HEK293 (cell line): ENCODE results near the gene WWOX.

Experiments
- CTCF ChIA-PET: fragments of 350-600 bp; formaldehyde crosslinking; extraction: SDS; loops from one replicate; lab custom pipeline; 2021; ENCODE audit warnings: antibody characterized with exemption; lab: Yijun Ruan, JAX
- POLR2A ChIA-PET: fragments of 300-600 bp; formaldehyde crosslinking; extraction: SDS; loops from one replicate; lab custom pipeline; 2020; ENCODE audit warnings: antibody characterized with exemption, inconsistent platforms; lab: Yijun Ruan, JAX
- H3K27ac ChIP-seq: fragments of 200-500 bp; sonication (Bioruptor generic); 2 replicates; pipeline ENCODE4 v1.5.1; 2014; ENCODE audit warnings: low read depth, low read length, control low read depth, inconsistent platforms; ENCODE audit errors: extremely low read depth
- H3K36me3 ChIP-seq, 2 experiments: fragments of 200-500 bp in 1 of 2; sonication (Bioruptor generic) in 1 of 2; 1 replicate in 1 of 2; 2 replicates in 1 of 2; pipeline ENCODE4 v1.5.1; 2014 to 2017; ENCODE audit warnings: inconsistent platforms in 2 of 2, low read length in 2 of 2; ENCODE audit not compliant: control insufficient read depth in 2 of 2, insufficient read depth in 1 of 2
- H3K4me1 ChIP-seq: fragments of 200-500 bp; sonication (Bioruptor generic); 2 replicates; pipeline ENCODE4 v1.5.1; 2014; ENCODE audit warnings: mild to moderate bottlenecking, low read length, inconsistent platforms; ENCODE audit not compliant: control insufficient read depth, insufficient read depth
- H3K4me3 ChIP-seq: 2 replicates; pipeline ENCODE4 v1.5.1; 2011; ENCODE audit warnings: low read depth, mild to moderate bottlenecking, control low read depth, low read length, moderate library complexity
- H3K9me3 ChIP-seq: fragments of 200-500 bp; sonication (Bioruptor generic); 2 replicates; pipeline ENCODE4 v1.5.1; 2014; ENCODE audit warnings: low read depth, low read length, inconsistent platforms; ENCODE audit not compliant: control insufficient read depth, insufficient read depth
- EGR2 ChIP-seq: fragments of 450-650 bp; formaldehyde crosslinking; IDR thresholded peaks from 2 replicates; pipeline ENCODE4 v1.5.1; 2016; ENCODE audit warnings: low read depth, missing biosample characterization, missing genetic modification characterization
- FEZF1 ChIP-seq: fragments of 450-650 bp; formaldehyde crosslinking; IDR thresholded peaks from 2 replicates; pipeline ENCODE4 v1.5.1; 2016; ENCODE audit warnings: missing biosample characterization, missing genetic modification characterization
- GLIS1 ChIP-seq: fragments of 450-650 bp; formaldehyde crosslinking; IDR thresholded peaks from 2 replicates; pipeline ENCODE4 v1.5.1; 2016; ENCODE audit warnings: missing biosample characterization, missing genetic modification characterization
- IKZF3 ChIP-seq: fragments of 450-650 bp; IDR thresholded peaks from 2 replicates; pipeline ENCODE4 v1.5.0; 2018; ENCODE audit warnings: missing biosample characterization, mild to moderate bottlenecking, missing genetic modification characterization, moderate library complexity
- KLF1 ChIP-seq: fragments of 450-650 bp; formaldehyde crosslinking; IDR thresholded peaks from 2 replicates; pipeline ENCODE4 v1.5.1; 2016; ENCODE audit warnings: missing biosample characterization, missing genetic modification characterization
- KLF9 ChIP-seq: fragments of 450-650 bp; formaldehyde crosslinking; IDR thresholded peaks from 2 replicates; pipeline ENCODE4 v1.5.1; 2016; ENCODE audit warnings: missing biosample characterization, missing genetic modification characterization, low read depth
- MZF1 ChIP-seq: fragments of 450-650 bp; formaldehyde crosslinking; IDR thresholded peaks from 2 replicates; pipeline ENCODE4 v1.5.1; 2017; ENCODE audit warnings: missing biosample characterization, missing genetic modification characterization, borderline replicate concordance
- PRDM1 ChIP-seq: fragments of 450-650 bp; formaldehyde crosslinking; IDR thresholded peaks from 2 replicates; pipeline ENCODE4; 2016; ENCODE audit warnings: missing biosample characterization, missing genetic modification characterization
- SCRT1 ChIP-seq: fragments of 450-650 bp; formaldehyde crosslinking; IDR thresholded peaks from 2 replicates; pipeline ENCODE4 v1.5.1; 2016; ENCODE audit warnings: missing biosample characterization, missing genetic modification characterization, borderline replicate concordance
- SCRT2 ChIP-seq: fragments of 450-650 bp; formaldehyde crosslinking; IDR thresholded peaks from 2 replicates; pipeline ENCODE4 v1.5.1; 2016; ENCODE audit warnings: missing biosample characterization, missing genetic modification characterization
- SP7 ChIP-seq: fragments of 450-650 bp; formaldehyde crosslinking; IDR thresholded peaks from 2 replicates; pipeline ENCODE4 v1.5.1; 2016; ENCODE audit warnings: missing biosample characterization, missing genetic modification characterization
- WT1 ChIP-seq: fragments of 450-650 bp; formaldehyde crosslinking; IDR thresholded peaks from 2 replicates; pipeline ENCODE4 v1.5.1; 2016; ENCODE audit warnings: missing biosample characterization, missing genetic modification characterization
- ZFP69B ChIP-seq: fragments of 450-650 bp; formaldehyde crosslinking; IDR thresholded peaks from 2 replicates; pipeline ENCODE4 v1.5.1; 2016; ENCODE audit warnings: missing biosample characterization, missing genetic modification characterization
- ZIC2 ChIP-seq: fragments of 450-650 bp; formaldehyde crosslinking; IDR thresholded peaks from 2 replicates; pipeline ENCODE4 v1.5.1; 2016; ENCODE audit warnings: missing biosample characterization, missing genetic modification characterization
- ZNF121 ChIP-seq: fragments of 450-650 bp; formaldehyde crosslinking; IDR thresholded peaks from 2 replicates; pipeline ENCODE4 v1.5.1; 2016; ENCODE audit warnings: missing biosample characterization, missing genetic modification characterization
- ZNF140 ChIP-seq: fragments of 450-650 bp; formaldehyde crosslinking; IDR thresholded peaks from 2 replicates; pipeline ENCODE4 v1.5.1; 2016; ENCODE audit warnings: missing biosample characterization, missing genetic modification characterization
- ZNF202 ChIP-seq: fragments of 450-650 bp; formaldehyde crosslinking; IDR thresholded peaks from 2 replicates; pipeline ENCODE4 v1.5.1; 2016; ENCODE audit warnings: missing biosample characterization, missing genetic modification characterization, borderline replicate concordance
- ZNF214 ChIP-seq: fragments of 450-650 bp; formaldehyde crosslinking; IDR thresholded peaks from 2 replicates; pipeline ENCODE4 v1.5.1; 2017; ENCODE audit warnings: missing biosample characterization, mild to moderate bottlenecking, missing genetic modification characterization, borderline replicate concordance
- ZNF341 ChIP-seq: fragments of 450-650 bp; formaldehyde crosslinking; IDR thresholded peaks from 2 replicates; pipeline ENCODE4; 2016; ENCODE audit warnings: low read depth, missing biosample characterization, missing genetic modification characterization
- ZNF548 ChIP-seq: fragments of 450-650 bp; formaldehyde crosslinking; IDR thresholded peaks from 2 replicates; pipeline ENCODE4 v1.5.1; 2016; ENCODE audit warnings: missing biosample characterization, missing genetic modification characterization
- ZNF555 ChIP-seq: fragments of 450-650 bp; formaldehyde crosslinking; conservative IDR thresholded peaks from 2 replicates; pipeline ENCODE4 v1.5.1; 2017; ENCODE audit warnings: missing biosample characterization, mild to moderate bottlenecking, missing genetic modification characterization, inconsistent platforms
- ZNF561 ChIP-seq: fragments of 450-650 bp; IDR thresholded peaks from 2 replicates; pipeline ENCODE4 v1.5.1; 2018; ENCODE audit warnings: missing biosample characterization, missing genetic modification characterization, borderline replicate concordance
- ZNF658 ChIP-seq: fragments of 450-650 bp; formaldehyde crosslinking; IDR thresholded peaks from 2 replicates; pipeline ENCODE4; 2016; ENCODE audit warnings: missing biosample characterization, missing genetic modification characterization
- ZNF660 ChIP-seq: fragments of 450-650 bp; IDR thresholded peaks from 2 replicates; pipeline ENCODE4 v1.5.1; 2018; ENCODE audit warnings: missing biosample characterization, mild to moderate bottlenecking, missing genetic modification characterization
- ZNF768 ChIP-seq: fragments of 450-650 bp; formaldehyde crosslinking; IDR thresholded peaks from 2 replicates; pipeline ENCODE4 v1.5.1; 2018; ENCODE audit warnings: missing biosample characterization, mild to moderate bottlenecking, missing genetic modification characterization
- ZNF792 ChIP-seq: fragments of 450-650 bp; formaldehyde crosslinking; IDR thresholded peaks from 2 replicates; pipeline ENCODE4 v1.5.1; 2016; ENCODE audit warnings: missing biosample characterization, missing genetic modification characterization
- ZNF843 ChIP-seq: fragments of 450-650 bp; formaldehyde crosslinking; IDR thresholded peaks from 2 replicates; pipeline ENCODE4 v1.5.1; 2016; ENCODE audit warnings: missing biosample characterization, missing genetic modification characterization
- TF ChIP-seq, protein P1 (sequence below): fragments of 450-650 bp; formaldehyde crosslinking; IDR thresholded peaks from 2 replicates; pipeline ENCODE4 v1.5.1; 2017; ENCODE audit warnings: missing biosample characterization, missing genetic modification characterization
- TF ChIP-seq, protein P2 (sequence below): fragments of 450-650 bp; formaldehyde crosslinking; IDR thresholded peaks from 2 replicates; pipeline ENCODE4 v1.5.1; 2016; ENCODE audit warnings: missing biosample characterization, missing genetic modification characterization
- TF ChIP-seq, protein P3 (sequence below): fragments of 450-650 bp; formaldehyde crosslinking; IDR thresholded peaks from 2 replicates; pipeline ENCODE4 v1.5.1; 2017; ENCODE audit warnings: missing biosample characterization, missing genetic modification characterization
- TF ChIP-seq, protein P4 (sequence below): fragments of 450-650 bp; IDR thresholded peaks from 2 replicates; pipeline ENCODE4 v1.5.1; 2018; ENCODE audit warnings: missing biosample characterization, mild to moderate bottlenecking, missing genetic modification characterization

WWOX gene

DNA sequence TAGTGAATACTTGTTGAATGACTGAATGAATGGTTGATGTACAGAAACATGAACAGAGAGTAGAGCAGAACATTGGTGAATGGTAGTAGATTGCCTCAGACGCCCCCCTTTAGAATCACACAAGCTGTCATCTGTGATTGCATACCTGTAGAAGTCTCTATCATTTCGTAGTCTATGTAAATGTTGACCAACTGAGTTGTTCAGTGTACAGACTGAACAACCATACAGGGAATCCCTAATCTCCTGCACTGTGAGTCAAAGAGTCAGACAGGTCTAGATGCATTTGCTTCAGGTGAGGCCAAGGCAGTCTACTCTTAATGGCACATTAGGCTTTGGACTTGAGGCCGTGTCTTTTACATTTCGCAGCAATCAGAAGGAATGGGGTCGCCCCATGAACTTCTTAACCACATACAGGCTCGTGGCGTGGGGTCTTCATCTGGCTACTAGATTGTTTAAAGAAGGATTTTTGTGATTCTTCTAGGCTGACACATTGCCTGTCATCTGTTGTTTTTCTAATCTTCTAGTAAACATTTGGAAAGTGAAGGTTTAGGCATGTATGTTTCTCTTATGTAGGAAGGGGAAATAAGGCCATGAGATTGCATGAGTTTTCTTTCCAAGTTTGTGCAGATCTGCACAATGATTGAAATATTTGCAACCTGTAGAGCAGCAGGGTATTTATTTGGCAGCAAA, 157.4 kb downstream of the WWOX start:
- no peak overlapping the region for H3K4me3 ChIP-seq
- no peaks in the 10 kb centered on the region for H3K9me3 ChIP-seq
- H3K4me1 ChIP-seq = peaks cover 10% of the 10 kb centered on the region
- ChIA-PET POLR2A (no interaction called here), CTCF (interaction anchor here (0.6 kb wide), 1 partner anchor 1338 kb away, joined by 5 read pairs; no protein-coding TSS in a partner anchor)
- TF ChIP-seq ZNF214 (tag by site-specific recombination) (no peak), ZNF792 (no peak), WT1 (tag by site-specific recombination) (no peak), ZNF202 (tag by site-specific recombination) (no peak), ZFP69B (tag by site-specific recombination) (no peak), SCRT1 (tag by site-specific recombination) (0 out of 2 replicates have a peak, but pooled peaks have one; percentile 10), ZNF658 (tag by site-specific recombination) (no peak), ZNF660 (peak; percentile 50; the same call in 1 of the 2 replicates), ZNF555 (no peak), SCRT2 (tag by site-specific recombination) (peak; percentile 74)
- TF ChIP-seq, protein P1, sequence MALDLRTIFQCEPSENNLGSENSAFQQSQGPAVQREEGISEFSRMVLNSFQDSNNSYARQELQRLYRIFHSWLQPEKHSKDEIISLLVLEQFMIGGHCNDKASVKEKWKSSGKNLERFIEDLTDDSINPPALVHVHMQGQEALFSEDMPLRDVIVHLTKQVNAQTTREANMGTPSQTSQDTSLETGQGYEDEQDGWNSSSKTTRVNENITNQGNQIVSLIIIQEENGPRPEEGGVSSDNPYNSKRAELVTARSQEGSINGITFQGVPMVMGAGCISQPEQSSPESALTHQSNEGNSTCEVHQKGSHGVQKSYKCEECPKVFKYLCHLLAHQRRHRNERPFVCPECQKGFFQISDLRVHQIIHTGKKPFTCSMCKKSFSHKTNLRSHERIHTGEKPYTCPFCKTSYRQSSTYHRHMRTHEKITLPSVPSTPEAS (tag by site-specific recombination) = no peak
- H3K27ac ChIP-seq = no peak overlapping the region
- no peaks in the 10 kb centered on the region for H3K36me3 ChIP-seq

DNA sequence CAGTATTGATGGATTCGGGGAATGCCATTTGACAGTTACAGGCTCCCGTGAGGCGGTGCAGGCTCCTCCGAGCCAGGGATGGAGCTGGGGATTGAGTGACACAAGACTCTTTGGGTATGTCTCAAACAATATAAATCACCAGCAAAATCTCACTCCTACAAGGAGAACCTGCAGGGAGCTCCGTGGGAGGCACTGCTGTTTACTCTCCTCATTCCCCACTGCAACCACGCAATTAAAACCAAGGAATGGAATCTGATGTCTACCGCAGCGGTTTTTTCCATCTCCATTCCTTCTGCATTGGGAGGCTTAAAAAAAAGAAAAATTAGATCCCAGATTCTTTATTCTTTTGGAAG, 157.9 kb downstream of the WWOX start:
- CTCF ChIA-PET = interaction anchor here (0.6 to 0.7 kb wide), 2 partner anchors 426 to 1338 kb away, joined by 5 read pairs; no protein-coding TSS in a partner anchor
- POLR2A ChIA-PET = no interaction called here
- Histone ChIP-seq H3K9me3 (no peaks in the 10 kb centered on the region), H3K4me3 (no peak overlapping the region), H3K4me1 (peaks cover 10% of the 10 kb centered on the region), H3K27ac (no peak overlapping the region), H3K36me3 (no peaks in the 10 kb centered on the region)
- no peak for TF ChIP-seq ZNF768 (tag by site-specific recombination)
- TF ChIP-seq GLIS1 (tag by site-specific recombination) = peak; percentile 94
- TF ChIP-seq ZNF140 = no peak
- 0 out of 2 replicates have a peak, but pooled peaks have one; percentile 6 for TF ChIP-seq PRDM1
- TF ChIP-seq KLF1 (tag by site-specific recombination) = no peak
- peak; percentile 90 for TF ChIP-seq EGR2
- TF ChIP-seq, protein P2, sequence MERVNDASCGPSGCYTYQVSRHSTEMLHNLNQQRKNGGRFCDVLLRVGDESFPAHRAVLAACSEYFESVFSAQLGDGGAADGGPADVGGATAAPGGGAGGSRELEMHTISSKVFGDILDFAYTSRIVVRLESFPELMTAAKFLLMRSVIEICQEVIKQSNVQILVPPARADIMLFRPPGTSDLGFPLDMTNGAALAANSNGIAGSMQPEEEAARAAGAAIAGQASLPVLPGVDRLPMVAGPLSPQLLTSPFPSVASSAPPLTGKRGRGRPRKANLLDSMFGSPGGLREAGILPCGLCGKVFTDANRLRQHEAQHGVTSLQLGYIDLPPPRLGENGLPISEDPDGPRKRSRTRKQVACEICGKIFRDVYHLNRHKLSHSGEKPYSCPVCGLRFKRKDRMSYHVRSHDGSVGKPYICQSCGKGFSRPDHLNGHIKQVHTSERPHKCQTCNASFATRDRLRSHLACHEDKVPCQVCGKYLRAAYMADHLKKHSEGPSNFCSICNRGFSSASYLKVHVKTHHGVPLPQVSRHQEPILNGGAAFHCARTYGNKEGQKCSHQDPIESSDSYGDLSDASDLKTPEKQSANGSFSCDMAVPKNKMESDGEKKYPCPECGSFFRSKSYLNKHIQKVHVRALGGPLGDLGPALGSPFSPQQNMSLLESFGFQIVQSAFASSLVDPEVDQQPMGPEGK (tag by site-specific recombination) = no peak
- TF ChIP-seq MZF1 (tag by site-specific recombination) = peak; percentile 78; the same call in 1 of the 2 replicates
- TF ChIP-seq ZIC2 (tag by site-specific recombination) = peak; percentile 86
- TF ChIP-seq FEZF1 = peak; percentile 82
- peak; percentile 15; the same call in 1 of the 2 replicates for TF ChIP-seq ZNF561 (tag by site-specific recombination)
- peak; percentile 69 for TF ChIP-seq ZNF843 (tag by site-specific recombination)
- TF ChIP-seq ZNF341 (tag by site-specific recombination) = no peak
- TF ChIP-seq KLF9 (tag by site-specific recombination) = no peak
- TF ChIP-seq, protein P3, sequence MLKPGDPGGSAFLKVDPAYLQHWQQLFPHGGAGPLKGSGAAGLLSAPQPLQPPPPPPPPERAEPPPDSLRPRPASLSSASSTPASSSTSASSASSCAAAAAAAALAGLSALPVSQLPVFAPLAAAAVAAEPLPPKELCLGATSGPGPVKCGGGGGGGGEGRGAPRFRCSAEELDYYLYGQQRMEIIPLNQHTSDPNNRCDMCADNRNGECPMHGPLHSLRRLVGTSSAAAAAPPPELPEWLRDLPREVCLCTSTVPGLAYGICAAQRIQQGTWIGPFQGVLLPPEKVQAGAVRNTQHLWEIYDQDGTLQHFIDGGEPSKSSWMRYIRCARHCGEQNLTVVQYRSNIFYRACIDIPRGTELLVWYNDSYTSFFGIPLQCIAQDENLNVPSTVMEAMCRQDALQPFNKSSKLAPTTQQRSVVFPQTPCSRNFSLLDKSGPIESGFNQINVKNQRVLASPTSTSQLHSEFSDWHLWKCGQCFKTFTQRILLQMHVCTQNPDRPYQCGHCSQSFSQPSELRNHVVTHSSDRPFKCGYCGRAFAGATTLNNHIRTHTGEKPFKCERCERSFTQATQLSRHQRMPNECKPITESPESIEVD (tag by site-specific recombination) = peak; percentile 80
- peak; percentile 62 for TF ChIP-seq SP7 (tag by site-specific recombination)
- no peak for TF ChIP-seq ZNF121 (tag by site-specific recombination)
- TF ChIP-seq ZNF548 (tag by site-specific recombination) = no peak
- TF ChIP-seq, protein P4, sequence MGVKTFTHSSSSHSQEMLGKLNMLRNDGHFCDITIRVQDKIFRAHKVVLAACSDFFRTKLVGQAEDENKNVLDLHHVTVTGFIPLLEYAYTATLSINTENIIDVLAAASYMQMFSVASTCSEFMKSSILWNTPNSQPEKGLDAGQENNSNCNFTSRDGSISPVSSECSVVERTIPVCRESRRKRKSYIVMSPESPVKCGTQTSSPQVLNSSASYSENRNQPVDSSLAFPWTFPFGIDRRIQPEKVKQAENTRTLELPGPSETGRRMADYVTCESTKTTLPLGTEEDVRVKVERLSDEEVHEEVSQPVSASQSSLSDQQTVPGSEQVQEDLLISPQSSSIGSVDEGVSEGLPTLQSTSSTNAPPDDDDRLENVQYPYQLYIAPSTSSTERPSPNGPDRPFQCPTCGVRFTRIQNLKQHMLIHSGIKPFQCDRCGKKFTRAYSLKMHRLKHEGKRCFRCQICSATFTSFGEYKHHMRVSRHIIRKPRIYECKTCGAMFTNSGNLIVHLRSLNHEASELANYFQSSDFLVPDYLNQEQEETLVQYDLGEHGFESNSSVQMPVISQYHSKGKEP (tag by site-specific recombination) = peak; percentile 72; the same call in 1 of the 2 replicates
- TF ChIP-seq IKZF3 (tag by site-specific recombination) = peak; percentile 74
